Panc1 (cell line): ENCODE results near the gene PHEX. TPM values are rescaled to one million over a fixed set of nuclear protein-coding genes. Genes with fewer than 3 reads are reported as not detected.

Experiments
- ATAC-seq: fragments of 200-7000 bp; cut with Tn5 transposase; 2 replicates; pipeline ENCODE4 v1.9.1; 2020; ENCODE audit warnings: mild to moderate bottlenecking, moderate library complexity
- BruUV-seq: library from RNA; stranded (reverse); fragments of 400-500 nt; replicated peaks from 2 replicates; lab custom pipeline; 2021; lab: Mats Ljungman, UMichigan
- CTCF ChIA-PET: fragments of 300-600 bp; sonication (Branson Sonifier 250); formaldehyde crosslinking; loops from one replicate; lab custom pipeline; 2022; ENCODE audit warnings: antibody characterized with exemption; lab: Charles Lee
- POLR2A ChIA-PET: fragments of 300-600 bp; sonication (Branson Sonifier 250); formaldehyde crosslinking; loops from one replicate; lab custom pipeline; 2022; ENCODE audit warnings: antibody characterized with exemption; lab: Charles Lee
- DNase-seq: peaks from one replicate; pipeline ENCODE4 v3.0.0-alpha.2; 2010; ENCODE audit warnings: low read depth, low spot score
- H3K27ac ChIP-seq: 2 replicates; pipeline ENCODE4 v1.5.1; 2011; ENCODE audit warnings: mild to moderate bottlenecking, low read length, inconsistent platforms
- H3K27me3 ChIP-seq: fragments of 200-500 bp; sonication (Bioruptor generic); 2 replicates; pipeline ENCODE4 v1.6.0; 2014; ENCODE audit warnings: low read length, inconsistent platforms; ENCODE audit not compliant: control insufficient read depth, insufficient read depth
- H3K36me3 ChIP-seq: fragments of 200-500 bp; sonication (Bioruptor generic); 2 replicates; pipeline ENCODE4 v1.5.1; 2014; ENCODE audit warnings: inconsistent platforms, mild to moderate bottlenecking, low read length, moderate library complexity; ENCODE audit not compliant: control insufficient read depth, insufficient read depth
- H3K4me1 ChIP-seq: 2 replicates; pipeline ENCODE4 v1.5.1; 2011; ENCODE audit warnings: inconsistent platforms, mild to moderate bottlenecking, low read length, moderate library complexity; ENCODE audit not compliant: control insufficient read depth, insufficient read depth
- H3K4me3 ChIP-seq, 2 experiments: 2 replicates each; pipeline ENCODE4 v1.5.1; 2011 to 2012; ENCODE audit warnings: low read depth in 2 of 2, low read length in 2 of 2, mild to moderate bottlenecking in 2 of 2, inconsistent platforms in 1 of 2, moderate library complexity in 1 of 2
- H3K9me3 ChIP-seq: fragments of 200-500 bp; sonication (Bioruptor generic); 2 replicates; pipeline ENCODE4 v1.5.1; 2014; ENCODE audit warnings: low read depth, mild to moderate bottlenecking, inconsistent platforms, low read length, moderate library complexity; ENCODE audit not compliant: control insufficient read depth, insufficient read depth
- POLR2AphosphoS5 ChIP-seq: IDR thresholded peaks from 2 replicates; pipeline ENCODE4 v1.6.1; 2012; ENCODE audit warnings: mild to moderate bottlenecking, low read depth, low read length, moderate library complexity
- SIN3A ChIP-seq: IDR thresholded peaks from 2 replicates; pipeline ENCODE4 v1.6.1; 2012; ENCODE audit warnings: low read depth, mild to moderate bottlenecking, low read length, moderate library complexity, borderline replicate concordance; ENCODE audit not compliant: insufficient read depth
- TCF7L2 ChIP-seq: IDR thresholded peaks from 2 replicates; pipeline ENCODE4 v1.6.1; 2011; ENCODE audit warnings: mild to moderate bottlenecking, low read depth, low read length, inconsistent platforms
- in situ Hi-C: cut with HindIII; loops from 2 replicates; pipeline ENCODE4 v1.10.0; 2016; ENCODE audit warnings: low sequenced_read_pairs, low pct_unique_long_range_greater_than_20kb
- intact Hi-C: fragments of 100-400 bp; cut with micrococcal nuclease; formaldehyde crosslinking; loops from one replicate; pipeline ENCODE4 v1.10.0; 2022; ENCODE audit not compliant: unreplicated experiment
- total RNA-seq: library from RNA; stranded (reverse); gene quantifications from one replicate; pipeline ENCODE4 v1.2.1, GENCODE V29; 2021; ENCODE audit not compliant: unreplicated experiment
- TF ChIP-seq, protein P1 (sequence below): fragments of 450-650 bp; IDR thresholded peaks from 2 replicates; pipeline ENCODE4 v1.5.1; 2017; ENCODE audit warnings: mild to moderate bottlenecking
- TF ChIP-seq, protein P2 (sequence below), 2 experiments: IDR thresholded peaks; 2 replicates each; pipeline ENCODE4 v1.6.1; 2011 to 2012; ENCODE audit warnings: low read depth in 2 of 2, control low read depth in 1 of 2, low read length in 1 of 2, mild to moderate bottlenecking in 1 of 2, moderate library complexity in 1 of 2; ENCODE audit not compliant: insufficient read depth in 1 of 2

PHEX gene
- total RNA-seq, 1 experiment from 2014 or later: 0.23 TPM

DNA sequence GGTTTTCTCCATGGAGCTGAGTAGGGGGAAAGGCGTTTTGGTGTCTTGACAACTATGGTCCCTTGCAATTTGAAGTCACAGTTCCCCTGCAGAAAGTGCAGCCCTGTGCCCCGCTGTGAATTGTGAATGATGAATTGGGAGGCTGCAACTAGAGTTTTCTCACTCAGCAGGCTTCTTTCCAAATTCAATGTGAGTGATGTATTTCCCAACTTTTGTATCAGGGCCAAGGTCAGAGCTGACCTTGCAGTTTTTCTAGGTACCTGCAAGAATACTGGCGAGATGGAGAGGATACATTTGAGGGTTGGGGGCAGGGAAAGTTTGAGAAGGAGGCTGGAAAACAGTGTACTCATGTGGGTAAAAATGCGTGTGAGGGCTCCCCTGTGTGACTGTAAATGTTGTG, 11.7 kb downstream of the PHEX start:
- ChIA-PET POLR2A (no interaction called here), CTCF (no interaction called here)
- intact Hi-C loops (no loop called here), in situ Hi-C loops (no loop called here)
- H3K9me3 ChIP-seq: no peaks in the 10 kb centered on the region
- BruUV-seq: no TSS peak
- no peak for TF ChIP-seq SIN3A
- TF ChIP-seq, protein P1, sequence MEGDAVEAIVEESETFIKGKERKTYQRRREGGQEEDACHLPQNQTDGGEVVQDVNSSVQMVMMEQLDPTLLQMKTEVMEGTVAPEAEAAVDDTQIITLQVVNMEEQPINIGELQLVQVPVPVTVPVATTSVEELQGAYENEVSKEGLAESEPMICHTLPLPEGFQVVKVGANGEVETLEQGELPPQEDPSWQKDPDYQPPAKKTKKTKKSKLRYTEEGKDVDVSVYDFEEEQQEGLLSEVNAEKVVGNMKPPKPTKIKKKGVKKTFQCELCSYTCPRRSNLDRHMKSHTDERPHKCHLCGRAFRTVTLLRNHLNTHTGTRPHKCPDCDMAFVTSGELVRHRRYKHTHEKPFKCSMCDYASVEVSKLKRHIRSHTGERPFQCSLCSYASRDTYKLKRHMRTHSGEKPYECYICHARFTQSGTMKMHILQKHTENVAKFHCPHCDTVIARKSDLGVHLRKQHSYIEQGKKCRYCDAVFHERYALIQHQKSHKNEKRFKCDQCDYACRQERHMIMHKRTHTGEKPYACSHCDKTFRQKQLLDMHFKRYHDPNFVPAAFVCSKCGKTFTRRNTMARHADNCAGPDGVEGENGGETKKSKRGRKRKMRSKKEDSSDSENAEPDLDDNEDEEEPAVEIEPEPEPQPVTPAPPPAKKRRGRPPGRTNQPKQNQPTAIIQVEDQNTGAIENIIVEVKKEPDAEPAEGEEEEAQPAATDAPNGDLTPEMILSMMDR: no peak
- no peak for TF ChIP-seq TCF7L2
- TF ChIP-seq, protein P2, sequence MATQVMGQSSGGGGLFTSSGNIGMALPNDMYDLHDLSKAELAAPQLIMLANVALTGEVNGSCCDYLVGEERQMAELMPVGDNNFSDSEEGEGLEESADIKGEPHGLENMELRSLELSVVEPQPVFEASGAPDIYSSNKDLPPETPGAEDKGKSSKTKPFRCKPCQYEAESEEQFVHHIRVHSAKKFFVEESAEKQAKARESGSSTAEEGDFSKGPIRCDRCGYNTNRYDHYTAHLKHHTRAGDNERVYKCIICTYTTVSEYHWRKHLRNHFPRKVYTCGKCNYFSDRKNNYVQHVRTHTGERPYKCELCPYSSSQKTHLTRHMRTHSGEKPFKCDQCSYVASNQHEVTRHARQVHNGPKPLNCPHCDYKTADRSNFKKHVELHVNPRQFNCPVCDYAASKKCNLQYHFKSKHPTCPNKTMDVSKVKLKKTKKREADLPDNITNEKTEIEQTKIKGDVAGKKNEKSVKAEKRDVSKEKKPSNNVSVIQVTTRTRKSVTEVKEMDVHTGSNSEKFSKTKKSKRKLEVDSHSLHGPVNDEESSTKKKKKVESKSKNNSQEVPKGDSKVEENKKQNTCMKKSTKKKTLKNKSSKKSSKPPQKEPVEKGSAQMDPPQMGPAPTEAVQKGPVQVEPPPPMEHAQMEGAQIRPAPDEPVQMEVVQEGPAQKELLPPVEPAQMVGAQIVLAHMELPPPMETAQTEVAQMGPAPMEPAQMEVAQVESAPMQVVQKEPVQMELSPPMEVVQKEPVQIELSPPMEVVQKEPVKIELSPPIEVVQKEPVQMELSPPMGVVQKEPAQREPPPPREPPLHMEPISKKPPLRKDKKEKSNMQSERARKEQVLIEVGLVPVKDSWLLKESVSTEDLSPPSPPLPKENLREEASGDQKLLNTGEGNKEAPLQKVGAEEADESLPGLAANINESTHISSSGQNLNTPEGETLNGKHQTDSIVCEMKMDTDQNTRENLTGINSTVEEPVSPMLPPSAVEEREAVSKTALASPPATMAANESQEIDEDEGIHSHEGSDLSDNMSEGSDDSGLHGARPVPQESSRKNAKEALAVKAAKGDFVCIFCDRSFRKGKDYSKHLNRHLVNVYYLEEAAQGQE (IDR thresholded peaks at IDR 0.05; ENCODE audit: insufficient read depth in 1 of 2, low read depth in 2 of 2, low read length in 1 of 2): no peak
- TF ChIP-seq POLR2AphosphoS5: no peak
- H3K27ac ChIP-seq: no peak overlapping the region
- no peaks in the 10 kb centered on the region for H3K4me1 ChIP-seq
- H3K4me3 ChIP-seq: no peak overlapping the region
- ATAC-seq: no peak
- DNase-seq: no peak
- H3K27me3 ChIP-seq: no peaks in the 10 kb centered on the region
- no peaks in the 10 kb centered on the region for H3K36me3 ChIP-seq

DNA sequence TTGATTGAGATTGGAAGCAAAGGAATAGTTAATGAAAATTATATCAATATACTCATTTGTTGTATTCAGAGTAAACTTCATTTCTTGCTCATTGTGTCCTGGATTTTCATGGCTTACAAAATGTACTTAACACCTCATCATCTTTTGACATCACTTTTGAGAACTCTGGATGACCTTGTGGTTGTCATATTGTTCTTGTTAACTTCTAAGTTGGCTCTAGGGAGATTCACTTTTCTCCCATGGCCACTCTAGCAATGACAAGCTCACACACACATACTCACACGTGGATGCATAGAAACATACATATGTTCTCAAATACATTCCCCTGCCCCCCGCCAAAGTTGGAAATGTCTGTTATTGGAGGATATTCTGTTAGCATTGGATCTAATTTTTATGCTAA, 15.3 kb downstream of the PHEX start:
- POLR2A ChIA-PET: no interaction called here
- Histone ChIP-seq H3K27me3 (no peaks in the 10 kb centered on the region), H3K9me3 (no peaks in the 10 kb centered on the region), H3K27ac (no peak overlapping the region), H3K4me3 (no peak overlapping the region), H3K4me1 (no peaks in the 10 kb centered on the region), H3K36me3 (no peaks in the 10 kb centered on the region)
- ATAC-seq (no peak), DNase-seq (no peak)
- BruUV-seq: no TSS peak
- no peak for TF ChIP-seq POLR2AphosphoS5
- TF ChIP-seq, protein P1: no peak
- no peak for TF ChIP-seq TCF7L2
- TF ChIP-seq SIN3A: no peak
- TF ChIP-seq, protein P2 (IDR thresholded peaks at IDR 0.05; ENCODE audit: insufficient read depth in 1 of 2, low read depth in 2 of 2, low read length in 1 of 2): no peak
- in situ Hi-C loops: no loop called here
- intact Hi-C loops: no loop called here
- CTCF ChIA-PET: no interaction called here
